ENCODE data around the gene CPZ.

DNA sequence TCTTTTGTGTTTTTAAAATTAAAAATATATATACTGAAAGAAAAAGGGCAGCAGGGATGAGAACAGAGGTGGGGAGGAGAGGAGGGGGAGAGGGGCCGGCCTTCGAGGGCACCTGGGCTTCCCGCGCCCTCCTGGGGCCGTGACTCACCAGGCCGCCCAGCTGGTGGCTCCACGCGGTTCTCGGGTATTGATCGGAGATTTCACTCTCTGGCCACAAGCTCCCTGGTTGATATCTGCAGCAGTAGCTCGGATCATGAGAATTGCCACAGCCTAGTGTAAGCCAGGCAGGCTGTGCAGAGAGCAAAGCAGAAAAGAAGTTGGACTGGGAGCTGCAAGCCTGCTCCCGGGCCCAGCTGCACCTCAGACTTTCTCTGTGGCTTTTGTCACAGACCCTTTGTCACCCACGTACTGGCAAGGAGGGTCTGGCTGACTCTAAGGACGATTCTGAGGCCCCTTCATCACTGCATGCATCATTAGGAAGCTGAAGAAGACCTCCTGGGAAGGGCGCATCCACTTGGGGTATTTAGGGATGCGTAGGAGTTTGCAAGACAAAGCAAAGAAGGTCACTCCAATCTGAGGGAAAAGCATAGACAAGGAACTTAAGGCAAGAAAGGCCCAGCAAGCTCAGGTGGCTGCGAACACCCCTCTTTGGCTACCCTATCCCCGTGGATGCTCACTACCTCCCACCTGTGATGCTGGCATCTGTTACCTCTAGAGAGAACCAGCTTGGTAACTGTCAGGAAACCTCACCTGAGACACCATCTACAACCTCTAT is 71.7 kb downstream of the CPZ start:
- TF ChIP-seq POLR2A (IDR thresholded peaks at IDR 0.05): no peak
- no peak for TF ChIP-seq CTCF (IDR thresholded peaks at IDR 0.05)
- no peak for TF ChIP-seq EP300 (IDR thresholded peaks at IDR 0.05)
- no peak for TF ChIP-seq POLR2AphosphoS5 (IDR thresholded peaks at IDR 0.05)

Data from suprapubic skin (tissue), 4 donors.